Measurements from ENCODE around the gene PPP1R1B. TPM values are rescaled to one million over a fixed set of nuclear protein-coding genes. Genes with fewer than 3 reads are reported as not detected.
"Not testable (repeated sequence)": the region's sequence is repeated elsewhere in the genome, so short reads cannot be mapped to it uniquely, and the experiment has no call there.

Gene PPP1R1B
- polyA plus RNA-seq, 4 donors: 37.5 to 266 (median 45.8) TPM

DNA sequence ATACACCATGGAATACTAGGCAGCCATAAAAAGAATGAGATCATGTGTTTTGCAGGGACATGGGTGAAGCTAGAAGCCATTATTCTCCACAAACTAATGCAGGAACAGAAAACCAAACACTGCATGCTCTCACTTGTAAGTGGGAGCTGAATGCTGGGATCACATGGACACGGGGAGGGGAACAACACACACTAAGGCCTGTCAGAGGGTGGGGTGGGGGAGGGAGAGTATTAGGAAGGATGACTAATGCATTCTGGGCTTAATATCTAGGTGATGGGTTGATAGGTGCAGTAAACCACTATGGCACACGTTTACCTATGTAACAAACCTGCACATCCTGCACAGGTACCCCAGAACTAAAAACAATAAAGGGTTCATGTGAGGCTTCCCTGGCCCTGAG, 36.6 kb upstream of the PPP1R1B start:
- H3K27me3 ChIP-seq (ENCODE audit: control insufficient read depth in 3 of 3, insufficient read depth in 3 of 3, low read length in 3 of 3): peaks cover 0 to 30% (median 8%) of the 10 kb centered on the region in 3 donors
- not testable (repeated sequence) for DNase-seq; H3K36me3 ChIP-seq (ENCODE audit: control insufficient read depth in 3 of 3, insufficient read depth in 2 of 3, low read depth in 1 of 3, low read length in 3 of 3); H3K9me3 ChIP-seq (ENCODE audit: control insufficient read depth in 2 of 2, insufficient read depth in 1 of 2, low read depth in 1 of 2, low read length in 1 of 2); H3K27ac ChIP-seq (ENCODE audit: low read depth in 1 of 3, low read length in 2 of 3); H3K4me1 ChIP-seq (ENCODE audit: control insufficient read depth in 3 of 3, insufficient read depth in 2 of 3, low read depth in 1 of 3, low read length in 2 of 3); FAIRE-seq; H3K4me3 ChIP-seq (ENCODE audit: low read depth in 1 of 3, low read length in 3 of 3)
- 38 to 61% (median 39%) methylated on average over 2 of the region's 2 CpGs for WGBS, 3 donors

DNA sequence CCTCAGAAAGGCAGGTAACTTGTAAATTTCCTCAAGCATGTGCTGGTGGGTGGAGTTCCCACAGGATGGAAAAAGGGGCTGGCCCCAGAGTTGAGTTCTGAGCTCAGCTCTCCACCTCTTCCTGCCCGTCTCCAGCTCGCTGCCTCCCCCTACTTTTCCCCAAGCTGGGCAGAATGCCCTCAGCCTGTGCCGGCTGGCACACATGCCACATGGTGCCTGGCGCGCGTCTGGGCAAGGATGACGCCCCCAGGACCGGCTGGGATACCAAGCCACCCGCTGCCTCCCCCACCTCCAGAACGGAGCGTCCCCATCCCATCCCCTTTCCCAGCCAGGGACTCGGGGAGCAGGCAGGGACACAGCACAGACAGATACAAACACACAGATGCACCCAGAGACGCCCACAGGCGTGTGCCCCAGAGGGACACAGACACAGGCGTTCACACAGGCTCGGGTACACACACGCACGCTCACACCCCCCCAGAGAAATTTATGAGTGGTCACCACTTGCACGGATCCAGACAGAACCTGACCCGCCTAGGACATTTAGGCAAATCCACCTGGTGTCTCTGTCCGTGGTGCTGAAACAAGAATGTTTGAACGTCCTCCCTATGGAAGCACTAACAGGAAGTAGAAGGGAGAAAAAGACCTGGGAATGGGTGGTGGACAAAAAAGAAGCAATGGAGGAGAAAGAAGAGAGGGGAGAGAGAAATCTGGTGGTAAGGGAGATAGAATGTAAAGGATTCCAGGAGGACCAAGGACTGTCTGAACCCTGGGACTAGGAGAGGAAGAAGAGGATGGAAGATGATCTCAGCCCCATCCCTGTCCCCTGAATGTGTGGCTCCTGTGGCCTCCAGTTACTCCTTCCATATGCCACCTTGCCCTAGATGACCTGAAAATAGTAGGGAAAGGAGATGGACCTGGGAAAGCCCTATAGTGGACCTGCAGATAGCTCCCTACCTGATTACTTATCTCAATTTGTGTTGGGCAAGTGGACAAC, 34.5 kb upstream of the PPP1R1B start:
- Histone ChIP-seq H3K4me1 (ENCODE audit: control insufficient read depth in 3 of 3, insufficient read depth in 2 of 3, low read depth in 1 of 3, low read length in 2 of 3) (no peaks in the 10 kb centered on the region), H3K36me3 (ENCODE audit: control insufficient read depth in 3 of 3, insufficient read depth in 2 of 3, low read depth in 1 of 3, low read length in 3 of 3) (no peaks in the 10 kb centered on the region), H3K9me3 (ENCODE audit: control insufficient read depth in 2 of 2, insufficient read depth in 1 of 2, low read depth in 1 of 2, low read length in 1 of 2) (no peaks in the 10 kb centered on the region), H3K27me3 (ENCODE audit: control insufficient read depth in 3 of 3, insufficient read depth in 3 of 3, low read length in 3 of 3) (peaks cover 8 to 49% (median 18%) of the 10 kb centered on the region in 3 donors), H3K27ac (ENCODE audit: low read depth in 1 of 3, low read length in 2 of 3) (no peak overlapping the region), H3K4me3 (ENCODE audit: low read depth in 1 of 3, low read length in 3 of 3) (no peak overlapping the region)
- 3 to 6% (median 5%) methylated on average over 22 of the region's 22 CpGs for WGBS, 3 donors
- DNase-seq (peak; percentile 57 to 86), FAIRE-seq (no peak)

DNA sequence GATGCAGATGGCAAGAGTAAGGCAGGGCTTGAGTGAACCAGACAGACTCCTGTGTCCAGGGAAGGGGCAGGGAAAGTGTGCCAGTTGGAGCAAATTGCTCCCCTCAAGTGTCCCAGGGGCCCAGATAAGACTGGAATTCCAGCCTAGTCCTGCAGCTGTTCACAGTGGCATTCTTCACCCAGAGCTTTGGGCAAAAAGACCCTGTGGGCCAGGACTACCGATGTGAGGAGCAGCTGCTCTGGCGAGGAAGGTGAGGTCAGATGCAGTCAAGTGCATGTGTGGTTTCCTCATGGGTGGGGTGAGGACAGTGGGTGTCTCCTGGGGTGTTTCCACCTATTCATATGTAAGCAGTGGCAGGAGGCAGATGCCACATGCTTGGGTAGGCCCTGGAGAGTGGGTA, 33.4 kb upstream of the PPP1R1B start:
- no peak for FAIRE-seq
- 46 to 69% (median 68%) methylated on average over 2 of the region's 2 CpGs for WGBS, 3 donors

DNA sequence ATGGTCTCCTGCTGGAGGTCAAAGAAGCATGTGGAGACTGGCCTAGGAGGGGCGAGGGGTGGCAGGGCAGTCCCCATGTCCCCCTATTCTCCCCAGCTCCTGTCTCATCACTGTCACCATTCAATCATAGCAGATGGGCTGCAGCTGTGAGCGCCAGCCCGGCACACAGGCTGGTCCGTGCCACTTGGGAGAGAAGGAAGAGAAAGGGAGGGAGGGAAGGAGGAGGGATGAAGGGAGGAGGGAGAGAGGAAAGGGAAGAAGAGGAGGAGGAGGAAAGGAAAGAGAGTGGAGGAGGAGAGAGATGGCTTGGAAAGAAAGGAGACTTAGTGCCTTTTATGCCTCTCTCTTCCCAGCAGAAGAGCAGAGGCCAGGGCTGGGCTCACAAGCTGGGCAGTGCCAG, 31.5 kb upstream of the PPP1R1B start:
- Histone ChIP-seq H3K4me3 (ENCODE audit: low read depth in 1 of 3, low read length in 3 of 3) (no peak overlapping the region), H3K36me3 (ENCODE audit: control insufficient read depth in 3 of 3, insufficient read depth in 2 of 3, low read depth in 1 of 3, low read length in 3 of 3) (no peaks in the 10 kb centered on the region), H3K9me3 (ENCODE audit: control insufficient read depth in 2 of 2, insufficient read depth in 1 of 2, low read depth in 1 of 2, low read length in 1 of 2) (no peaks in the 10 kb centered on the region), H3K27me3 (ENCODE audit: control insufficient read depth in 3 of 3, insufficient read depth in 3 of 3, low read length in 3 of 3) (peaks cover 8 to 76% (median 35%) of the 10 kb centered on the region in 3 donors), H3K27ac (ENCODE audit: low read depth in 1 of 3, low read length in 2 of 3) (no peak overlapping the region), H3K4me1 (ENCODE audit: control insufficient read depth in 3 of 3, insufficient read depth in 2 of 3, low read depth in 1 of 3, low read length in 2 of 3) (peaks cover 0 to 6% (median 2%) of the 10 kb centered on the region in 3 donors)
- FAIRE-seq (no peak), DNase-seq (no peak)
- WGBS, 3 donors: 13 to 27% (median 17%) methylated on average over 4 of the region's 4 CpGs

More for the DNA sequence above, 33.4 kb upstream of the PPP1R1B start:
- peaks cover 8 to 60% (median 22%) of the 10 kb centered on the region in 3 donors for H3K27me3 ChIP-seq (ENCODE audit: control insufficient read depth in 3 of 3, insufficient read depth in 3 of 3, low read length in 3 of 3)
- no peaks in the 10 kb centered on the region for H3K36me3 ChIP-seq (ENCODE audit: control insufficient read depth in 3 of 3, insufficient read depth in 2 of 3, low read depth in 1 of 3, low read length in 3 of 3)
- no peak for DNase-seq
- no peak overlapping the region for H3K27ac ChIP-seq (ENCODE audit: low read depth in 1 of 3, low read length in 2 of 3)
- no peaks in the 10 kb centered on the region for H3K9me3 ChIP-seq (ENCODE audit: control insufficient read depth in 2 of 2, insufficient read depth in 1 of 2, low read depth in 1 of 2, low read length in 1 of 2)
- no peak overlapping the region for H3K4me3 ChIP-seq (ENCODE audit: low read depth in 1 of 3, low read length in 3 of 3)
- H3K4me1 ChIP-seq (ENCODE audit: control insufficient read depth in 3 of 3, insufficient read depth in 2 of 3, low read depth in 1 of 3, low read length in 2 of 3): no peaks in the 10 kb centered on the region

DNA sequence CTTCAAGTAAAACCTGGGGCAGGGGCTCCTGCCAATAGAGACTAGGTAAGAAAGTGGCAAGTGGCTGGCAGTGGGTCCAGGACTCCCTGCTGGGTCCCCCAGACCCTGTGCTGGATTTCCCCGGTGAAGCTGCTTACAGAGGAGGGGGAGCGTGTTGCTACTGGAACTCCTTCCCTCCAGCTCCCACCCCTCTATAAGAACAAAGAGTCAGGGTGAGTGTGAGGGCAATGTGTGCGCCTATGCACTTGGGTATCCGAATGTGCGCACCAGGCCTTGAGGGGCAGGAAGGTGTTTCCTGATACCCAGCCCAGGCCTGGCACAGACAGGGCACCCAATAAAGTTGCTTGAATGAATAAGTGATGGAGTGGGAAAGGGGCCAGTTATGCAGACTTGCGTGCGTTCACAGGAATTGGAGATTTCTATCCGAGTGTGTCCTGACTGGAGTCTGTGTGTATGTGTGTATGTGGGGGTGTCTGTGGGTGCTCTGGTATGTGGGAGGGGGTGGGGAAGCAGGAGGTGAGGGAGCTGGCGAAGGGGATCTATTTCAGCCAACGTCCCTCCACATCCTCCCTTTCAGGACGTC, 30.7 kb upstream of the PPP1R1B start:
- Histone ChIP-seq H3K4me1 (ENCODE audit: control insufficient read depth in 3 of 3, insufficient read depth in 2 of 3, low read depth in 1 of 3, low read length in 2 of 3) (peaks cover 0 to 6% (median 2%) of the 10 kb centered on the region in 3 donors), H3K36me3 (ENCODE audit: control insufficient read depth in 3 of 3, insufficient read depth in 2 of 3, low read depth in 1 of 3, low read length in 3 of 3) (no peaks in the 10 kb centered on the region), H3K27ac (ENCODE audit: low read depth in 1 of 3, low read length in 2 of 3) (no peak overlapping the region), H3K27me3 (ENCODE audit: control insufficient read depth in 3 of 3, insufficient read depth in 3 of 3, low read length in 3 of 3) (peaks cover 8 to 83% (median 41%) of the 10 kb centered on the region in 3 donors), H3K4me3 (ENCODE audit: low read depth in 1 of 3, low read length in 3 of 3) (no peak overlapping the region), H3K9me3 (ENCODE audit: control insufficient read depth in 2 of 2, insufficient read depth in 1 of 2, low read depth in 1 of 2, low read length in 1 of 2) (no peaks in the 10 kb centered on the region)
- FAIRE-seq (no peak), DNase-seq (no peak)
- 16 to 22% (median 21%) methylated on average over 11 of the region's 11 CpGs for WGBS, 3 donors

DNA sequence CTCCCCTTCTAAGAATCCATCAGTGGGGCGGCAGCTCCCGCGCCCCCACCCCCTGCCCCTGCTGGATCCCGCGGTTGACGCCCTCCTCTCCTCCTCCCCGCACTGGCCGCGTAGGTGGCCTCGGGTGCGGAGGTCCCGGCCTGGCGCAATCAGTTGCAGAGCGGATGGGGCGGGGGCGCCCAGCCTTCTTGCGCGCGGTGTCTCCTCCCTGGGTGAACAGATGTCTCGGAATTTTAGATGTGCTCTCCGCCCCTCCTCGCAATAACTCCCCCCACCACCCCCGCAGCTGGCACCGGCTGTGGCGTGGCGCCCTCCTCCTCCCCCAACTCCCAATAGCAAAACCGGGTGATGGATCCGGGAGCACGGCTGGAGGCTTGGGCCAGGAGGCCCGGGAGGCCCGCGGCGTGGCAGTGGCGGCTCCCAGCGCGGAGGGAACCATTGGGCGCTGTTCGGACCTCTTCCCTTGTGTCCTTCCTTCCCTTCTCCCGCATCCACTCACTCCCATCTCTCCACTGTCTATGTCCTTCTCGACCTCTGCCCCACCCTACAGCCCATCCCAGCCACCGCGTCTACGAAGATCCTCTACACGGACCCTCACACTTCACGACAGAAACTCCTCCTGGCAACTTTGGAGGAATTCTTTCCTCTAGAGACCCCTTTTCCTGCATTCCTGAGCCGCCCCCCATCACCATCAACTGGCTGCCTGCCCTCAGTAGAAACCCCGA, 30.0 kb upstream of the PPP1R1B start:
- FAIRE-seq: no peak
- no peak for DNase-seq
- WGBS, 3 donors: 4 to 10% (median 7%) methylated on average over 41 to 47 of the region's 47 CpGs

DNA sequence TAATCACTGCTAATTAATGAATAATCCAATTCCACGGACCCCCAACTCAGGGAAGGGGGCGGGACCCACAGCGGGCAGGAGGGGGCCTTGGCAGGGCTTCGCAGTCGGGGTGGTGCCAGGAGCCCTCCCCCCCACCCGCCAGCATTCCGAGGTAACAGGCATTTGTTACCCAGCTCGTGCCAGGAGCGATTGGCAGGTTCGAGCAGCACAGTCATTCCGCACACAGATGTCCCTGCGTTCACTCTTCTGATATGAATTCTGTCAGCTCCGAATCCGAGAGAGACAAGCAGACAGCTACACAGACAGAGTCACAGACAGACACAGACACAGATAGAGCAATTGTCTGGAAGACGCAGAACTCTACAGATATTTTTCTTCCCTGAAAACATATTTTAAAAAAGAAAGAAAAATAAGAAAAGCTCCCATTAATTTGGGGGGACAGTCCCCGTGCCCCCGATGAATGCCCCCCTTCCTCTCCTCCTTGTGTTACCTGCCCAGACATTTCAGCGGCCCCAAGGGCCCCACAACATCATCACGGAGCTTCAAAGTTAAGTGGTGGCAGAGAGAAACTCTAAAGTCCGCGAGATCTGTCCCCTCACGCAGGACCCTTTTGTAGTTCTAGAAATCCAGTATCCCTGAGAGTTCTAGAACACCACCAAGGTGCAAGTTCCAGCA, 29.2 kb upstream of the PPP1R1B start:
- DNase-seq (no peak), FAIRE-seq (no peak)
- Histone ChIP-seq H3K4me1 (ENCODE audit: control insufficient read depth in 3 of 3, insufficient read depth in 2 of 3, low read depth in 1 of 3, low read length in 2 of 3) (peaks cover 0 to 6% (median 2%) of the 10 kb centered on the region in 3 donors), H3K27me3 (ENCODE audit: control insufficient read depth in 3 of 3, insufficient read depth in 3 of 3, low read length in 3 of 3) (peaks cover 8 to 91% (median 54%) of the 10 kb centered on the region in 3 donors), H3K4me3 (ENCODE audit: low read depth in 1 of 3, low read length in 3 of 3) (no peak overlapping the region), H3K9me3 (ENCODE audit: control insufficient read depth in 2 of 2, insufficient read depth in 1 of 2, low read depth in 1 of 2, low read length in 1 of 2) (no peaks in the 10 kb centered on the region), H3K27ac (ENCODE audit: low read depth in 1 of 3, low read length in 2 of 3) (no peak overlapping the region), H3K36me3 (ENCODE audit: control insufficient read depth in 3 of 3, insufficient read depth in 2 of 3, low read depth in 1 of 3, low read length in 3 of 3) (no peaks in the 10 kb centered on the region)
- whole genome bisulfite sequencing, 3 donors: 5 to 9% (median 9%) methylated on average over 22 of the region's 22 CpGs

More for the DNA sequence above, 30.0 kb upstream of the PPP1R1B start:
- no peak overlapping the region for H3K4me3 ChIP-seq (ENCODE audit: low read depth in 1 of 3, low read length in 3 of 3)
- peaks cover 8 to 90% (median 48%) of the 10 kb centered on the region in 3 donors for H3K27me3 ChIP-seq (ENCODE audit: control insufficient read depth in 3 of 3, insufficient read depth in 3 of 3, low read length in 3 of 3)
- H3K36me3 ChIP-seq (ENCODE audit: control insufficient read depth in 3 of 3, insufficient read depth in 2 of 3, low read depth in 1 of 3, low read length in 3 of 3): no peaks in the 10 kb centered on the region
- peaks cover 0 to 6% (median 2%) of the 10 kb centered on the region in 3 donors for H3K4me1 ChIP-seq (ENCODE audit: control insufficient read depth in 3 of 3, insufficient read depth in 2 of 3, low read depth in 1 of 3, low read length in 2 of 3)
- H3K9me3 ChIP-seq (ENCODE audit: control insufficient read depth in 2 of 2, insufficient read depth in 1 of 2, low read depth in 1 of 2, low read length in 1 of 2): no peaks in the 10 kb centered on the region
- H3K27ac ChIP-seq (ENCODE audit: low read depth in 1 of 3, low read length in 2 of 3): no peak overlapping the region

Data from small intestine (tissue), 7 donors.